ENCODE data around the gene GAL.
"Not testable (repeated sequence)": the region's sequence is repeated elsewhere in the genome, so short reads cannot be mapped to it uniquely, and the experiment has no call there.

GAL gene, protein sequence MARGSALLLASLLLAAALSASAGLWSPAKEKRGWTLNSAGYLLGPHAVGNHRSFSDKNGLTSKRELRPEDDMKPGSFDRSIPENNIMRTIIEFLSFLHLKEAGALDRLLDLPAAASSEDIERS
- total RNA-seq: 0 to 0.31 reads per million in 2 donors

DNA sequence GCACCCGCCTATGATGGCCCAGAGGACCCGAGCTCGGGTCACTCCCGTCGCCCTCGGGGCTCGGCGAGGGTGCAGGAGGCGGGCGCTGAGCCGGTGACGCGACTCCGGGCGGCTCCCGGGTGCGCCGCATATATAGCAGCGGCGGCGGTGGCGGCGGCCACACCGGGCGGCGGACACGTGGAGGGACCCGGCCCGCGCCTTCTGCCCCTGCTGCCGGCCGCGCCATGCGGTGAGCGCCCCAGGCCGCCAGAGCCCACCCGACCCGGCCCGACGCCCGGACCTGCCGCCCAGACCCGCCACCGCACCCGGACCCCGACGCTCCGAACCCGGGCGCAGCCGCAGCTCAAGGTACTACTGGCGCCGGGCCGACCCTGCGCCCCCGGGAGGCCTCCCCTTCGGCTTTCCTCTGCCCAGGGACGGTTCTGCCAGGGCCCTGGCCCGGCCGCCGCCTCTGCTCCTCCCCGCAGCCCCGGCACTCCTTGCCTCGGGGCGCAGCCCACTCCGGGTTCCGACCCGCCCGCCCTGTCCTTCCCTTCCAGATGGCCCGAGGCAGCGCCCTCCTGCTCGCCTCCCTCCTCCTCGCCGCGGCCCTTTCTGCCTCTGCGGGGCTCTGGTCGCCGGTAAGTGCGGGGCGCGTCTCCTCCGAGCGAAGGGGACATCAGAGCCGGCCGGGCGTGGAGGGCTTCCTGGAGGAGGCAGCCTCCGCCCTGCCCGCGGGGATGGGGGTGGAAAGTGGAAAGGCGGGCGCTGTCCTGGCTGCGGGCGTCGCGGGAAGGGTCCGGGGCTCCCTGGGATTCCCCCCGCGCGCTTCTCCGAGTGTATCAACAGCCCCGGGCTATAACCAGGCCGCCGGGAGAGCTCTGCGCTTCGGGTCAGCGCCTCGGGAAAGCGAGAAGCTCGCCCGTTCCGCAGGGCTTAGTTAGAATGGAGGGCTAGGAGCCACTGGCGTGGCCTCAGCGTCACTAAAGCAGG, at the start of gene GAL:
Gene GAL (plus strand): TSS at position 160 of the 972 bp plus-strand sequence. CDS start 380 bp downstream, at position 540.
- peak in 1 of 5 experiments; percentile 13 for DNase-seq

DNA sequence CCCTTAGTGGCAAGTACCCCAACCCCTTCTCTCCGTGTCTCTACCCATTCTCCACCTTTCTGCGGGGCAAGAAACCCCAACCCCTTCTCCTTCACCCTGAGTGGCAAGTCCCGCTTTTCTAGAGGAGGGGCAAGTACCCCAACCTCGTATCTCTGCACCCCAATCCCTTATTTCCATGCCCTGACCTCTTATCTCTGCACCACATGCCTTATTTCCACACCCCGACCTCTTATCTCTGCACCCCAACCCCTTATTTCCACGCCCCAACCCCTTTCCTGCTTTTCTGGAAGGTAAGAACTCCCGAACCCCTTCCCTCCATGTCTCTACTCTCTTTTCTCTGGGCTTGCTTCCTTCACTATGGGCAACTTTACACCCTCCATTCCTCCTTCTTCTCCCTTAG, 49.7 kb upstream of the GAL start:
- not testable (repeated sequence) for DNase-seq

DNA sequence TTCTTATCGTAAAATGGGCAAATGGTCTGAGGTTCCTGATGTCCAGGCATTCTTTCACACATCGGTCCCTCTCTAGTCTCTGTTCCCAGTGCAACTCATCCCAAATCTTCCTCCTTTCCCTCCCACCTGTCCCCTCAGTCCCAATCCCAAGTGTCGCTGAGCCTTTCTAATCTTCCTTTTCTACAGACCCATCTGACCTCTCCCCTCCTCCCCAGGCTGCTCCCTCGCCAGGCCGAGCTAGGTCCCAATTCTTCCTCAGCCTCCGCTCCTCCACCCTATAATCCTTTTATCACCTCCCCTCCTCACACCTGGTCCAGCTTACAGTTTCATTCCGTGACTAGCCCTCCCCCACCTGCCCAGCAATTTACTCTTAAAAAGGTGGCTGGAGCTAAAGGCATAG, 49.2 kb upstream of the GAL start:
- not testable (repeated sequence) for DNase-seq

DNA sequence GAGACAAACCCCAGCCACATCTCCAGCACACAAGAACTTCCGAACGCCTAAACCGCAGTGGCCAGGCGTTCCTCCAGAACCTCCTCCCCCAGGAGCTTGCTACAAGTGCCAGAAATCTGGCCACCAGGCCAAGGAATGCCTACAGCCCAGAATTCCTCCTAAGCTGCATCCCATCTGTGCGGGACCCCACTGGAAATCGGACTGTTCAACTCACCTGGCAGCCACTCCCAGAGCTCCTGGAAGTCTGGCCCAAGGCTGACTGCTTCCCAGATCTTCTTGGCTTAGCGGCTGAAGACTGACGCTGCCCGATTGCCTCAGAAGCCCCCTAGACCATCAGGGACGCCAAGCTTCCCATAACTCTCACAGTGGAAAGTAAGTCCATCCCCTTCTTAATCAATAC, 48.5 kb upstream of the GAL start:
- DNase-seq: not testable (repeated sequence)

DNA sequence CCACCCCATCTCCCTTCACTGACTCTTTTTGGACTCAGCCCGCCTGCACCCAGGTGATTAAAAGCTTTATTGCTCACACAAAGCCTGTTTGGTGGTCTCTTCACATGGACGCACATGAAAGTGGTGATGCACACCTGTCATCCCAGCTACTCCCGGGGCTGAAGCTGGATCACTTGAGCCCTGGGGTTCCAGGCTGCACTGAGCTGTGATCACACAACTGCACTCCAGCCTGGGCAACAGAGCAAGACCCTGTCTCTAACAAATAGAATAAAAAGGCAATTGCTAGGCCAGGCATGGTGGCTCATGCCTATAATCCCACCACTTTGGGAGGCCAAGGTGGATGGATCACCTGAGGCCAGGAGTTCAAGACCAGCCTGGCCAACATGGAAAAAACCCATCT, 45.0 kb upstream of the GAL start:
- not testable (repeated sequence) for DNase-seq

DNA sequence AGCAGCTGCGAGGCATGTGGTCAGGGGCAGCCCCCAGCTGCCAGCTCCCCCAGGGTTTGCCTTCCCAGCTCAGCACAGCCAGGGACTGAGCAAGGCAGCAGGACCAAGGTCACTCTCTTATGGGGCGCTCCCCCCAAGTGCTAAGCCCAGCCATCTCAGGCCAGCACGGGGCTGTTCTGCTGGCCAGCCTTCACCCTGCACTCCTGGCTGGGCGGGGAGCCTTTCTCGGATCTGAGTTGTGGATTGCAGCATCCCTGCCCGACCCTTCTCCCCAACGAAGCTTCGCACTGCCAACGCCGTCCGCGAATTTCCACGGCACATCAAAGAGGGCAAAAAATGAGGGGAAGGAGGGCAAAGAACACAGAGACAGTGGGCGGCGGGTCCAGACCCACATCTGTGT, 42.5 kb upstream of the GAL start:
- no peak for DNase-seq

DNA sequence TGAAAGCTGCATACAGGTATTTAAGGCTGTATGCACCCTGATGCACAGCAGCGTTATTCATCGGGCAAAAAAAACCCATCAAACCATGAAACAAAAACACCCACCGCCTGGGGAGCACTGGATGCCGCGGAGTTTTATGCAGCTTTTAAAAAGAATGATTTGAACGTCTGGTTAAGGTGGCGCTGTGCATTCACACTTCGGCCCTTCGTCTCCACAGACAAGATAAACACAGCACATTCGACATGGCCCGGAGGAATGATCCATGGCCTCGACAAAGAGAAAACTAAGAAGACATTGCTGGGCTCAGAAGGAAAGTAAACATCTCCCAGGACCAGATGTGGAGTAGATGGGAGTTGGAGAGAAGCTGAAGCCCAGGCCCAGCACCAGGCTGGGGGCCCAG, 40.8 kb upstream of the GAL start:
- DNase-seq: no peak

DNA sequence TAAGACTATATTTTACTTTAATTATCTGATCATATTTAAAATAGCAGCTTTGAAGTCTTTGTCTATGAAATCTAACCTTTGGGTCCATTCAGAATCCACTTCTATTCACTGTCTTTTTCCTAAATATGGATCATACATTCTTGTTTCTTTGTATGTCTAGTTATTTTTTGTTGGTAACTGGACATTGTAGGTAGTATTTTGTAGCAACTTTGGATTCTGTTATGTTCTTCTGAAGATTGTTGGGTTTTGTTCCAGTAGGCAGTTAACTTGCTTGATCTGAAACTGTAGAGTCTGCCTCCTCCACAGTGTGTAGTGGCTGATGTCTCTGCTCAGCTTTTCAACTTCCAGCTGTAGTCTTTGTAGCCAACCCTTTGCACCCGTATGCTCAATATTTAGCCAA, 37.5 kb upstream of the GAL start:
- DNase-seq: no peak

DNA sequence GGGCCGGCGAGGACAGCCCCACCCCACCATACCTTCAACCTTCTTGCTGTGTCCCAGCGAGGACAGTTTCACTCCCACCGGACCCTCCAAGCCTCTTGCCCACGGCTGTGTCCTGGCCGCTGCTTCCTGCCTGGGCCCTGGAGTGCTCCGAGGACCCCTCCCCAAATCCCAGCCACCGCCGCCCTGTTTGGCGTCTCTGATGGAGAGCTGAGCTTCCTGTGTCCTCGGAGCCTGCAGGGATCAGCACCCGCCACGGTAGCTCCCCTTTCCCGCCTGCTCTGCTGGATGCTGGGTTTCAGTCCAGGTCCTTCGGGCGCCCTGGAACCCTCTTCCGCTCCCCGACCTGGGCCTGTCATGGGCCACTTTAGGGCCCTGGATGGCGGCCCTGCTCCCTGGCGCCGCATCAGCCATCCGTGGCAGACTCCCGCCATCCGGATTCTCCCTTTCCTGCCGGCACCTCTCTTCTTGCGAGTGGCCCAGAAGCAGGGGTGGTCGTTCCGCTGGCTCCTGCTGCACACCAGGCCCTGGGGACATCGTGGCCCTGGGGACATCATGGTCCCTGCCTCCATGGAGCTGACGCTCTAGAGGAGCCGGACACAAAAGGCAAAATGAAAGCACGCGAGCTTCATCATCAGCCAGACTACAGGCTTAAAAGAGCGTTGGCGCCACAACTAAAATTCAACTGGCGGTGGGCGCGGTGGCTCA, 34.3 kb upstream of the GAL start:
- DNase-seq: no peak

DNA sequence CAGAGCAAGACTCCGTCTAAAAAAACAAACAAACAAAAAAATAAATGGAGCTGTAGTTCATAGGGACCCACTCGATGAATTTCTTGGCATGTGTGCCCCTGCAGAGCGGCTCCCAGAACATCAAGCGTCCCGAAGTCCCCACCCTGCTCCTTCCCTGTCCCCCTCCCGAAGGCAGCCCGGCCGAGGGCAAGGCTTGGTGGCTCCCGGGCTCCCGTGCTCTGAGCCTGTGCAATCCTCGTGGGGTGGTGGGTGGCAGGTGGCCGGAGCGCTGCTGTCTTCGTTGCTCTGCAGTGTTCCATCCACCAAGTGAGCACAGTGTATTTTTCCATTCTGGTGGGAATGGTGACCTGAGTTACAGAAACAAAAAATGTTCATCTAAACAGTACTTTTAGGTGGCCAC, 33.5 kb upstream of the GAL start:
- no peak for DNase-seq

DNA sequence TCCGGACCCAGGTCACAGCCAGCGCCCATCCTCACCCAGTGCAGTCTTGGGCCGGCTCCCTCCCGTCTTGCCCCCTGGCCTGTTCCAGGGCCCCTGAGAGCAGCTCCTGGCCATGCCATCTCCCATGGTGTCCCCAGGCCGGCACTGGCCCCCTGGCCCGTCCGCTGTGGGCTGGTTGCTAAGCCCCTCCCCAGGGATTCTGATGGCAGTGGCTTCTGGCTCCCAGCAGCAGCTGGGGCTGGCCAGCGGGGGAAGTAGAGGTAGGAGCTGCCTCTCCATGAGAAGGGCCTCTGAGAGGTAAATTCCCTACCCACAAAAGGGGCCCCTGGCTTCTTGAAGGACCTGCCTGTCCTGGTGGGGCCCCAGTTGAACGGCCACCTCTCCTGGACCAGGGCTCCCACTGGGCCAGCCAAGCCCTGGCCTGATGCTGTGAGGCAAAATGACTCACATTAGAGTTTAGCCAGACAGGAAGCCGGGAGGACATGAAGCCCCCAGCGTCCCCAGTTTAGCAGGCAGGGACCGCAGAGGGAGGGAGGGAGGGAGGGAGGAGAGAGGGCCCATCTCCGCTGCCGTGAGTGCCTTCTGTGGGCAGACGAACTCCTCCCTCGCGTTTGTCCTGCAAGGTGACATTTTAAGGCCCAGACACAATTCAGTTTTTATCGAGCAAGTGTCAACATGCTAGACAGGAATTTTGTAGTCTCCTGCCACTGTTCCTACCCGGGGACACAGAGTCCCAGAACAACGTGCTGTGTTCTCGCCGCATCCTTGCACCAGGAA, 32.9 kb upstream of the GAL start:
- no peak for DNase-seq

DNA sequence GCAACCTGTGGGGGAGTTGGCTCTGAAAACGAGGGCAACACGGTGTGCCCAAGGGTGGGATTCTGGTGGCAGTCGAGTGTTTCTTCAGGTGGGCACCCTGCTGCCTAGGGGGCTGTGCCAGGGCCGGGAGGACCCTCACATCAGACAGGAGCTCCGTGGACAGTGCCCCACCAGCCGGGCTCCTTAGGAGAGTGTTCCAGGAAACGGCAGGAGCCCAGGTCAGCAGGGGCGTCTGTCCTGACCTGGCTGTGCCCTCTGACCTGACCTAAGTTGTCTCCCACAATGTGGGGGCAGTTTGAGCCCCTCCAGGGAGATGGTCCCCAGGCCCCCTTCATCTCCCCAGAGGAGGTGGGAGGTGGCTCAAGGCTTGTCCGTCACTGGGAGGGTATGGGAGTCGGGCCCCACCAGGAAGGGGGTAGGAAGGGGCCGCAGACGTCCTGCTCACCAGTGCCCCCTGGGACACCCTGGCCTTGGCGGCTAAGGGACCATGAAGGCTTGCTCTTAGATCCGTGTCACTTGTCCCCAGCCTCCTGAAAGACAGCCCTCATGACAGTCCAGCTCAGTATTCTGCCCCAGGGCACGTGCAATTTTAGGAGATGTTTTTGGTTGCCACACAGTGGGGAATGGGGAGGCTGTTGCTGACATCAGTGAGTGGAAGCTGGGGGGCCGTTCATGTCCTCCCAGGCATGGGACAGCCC, 32.2 kb upstream of the GAL start:
- DNase-seq: no peak

DNA sequence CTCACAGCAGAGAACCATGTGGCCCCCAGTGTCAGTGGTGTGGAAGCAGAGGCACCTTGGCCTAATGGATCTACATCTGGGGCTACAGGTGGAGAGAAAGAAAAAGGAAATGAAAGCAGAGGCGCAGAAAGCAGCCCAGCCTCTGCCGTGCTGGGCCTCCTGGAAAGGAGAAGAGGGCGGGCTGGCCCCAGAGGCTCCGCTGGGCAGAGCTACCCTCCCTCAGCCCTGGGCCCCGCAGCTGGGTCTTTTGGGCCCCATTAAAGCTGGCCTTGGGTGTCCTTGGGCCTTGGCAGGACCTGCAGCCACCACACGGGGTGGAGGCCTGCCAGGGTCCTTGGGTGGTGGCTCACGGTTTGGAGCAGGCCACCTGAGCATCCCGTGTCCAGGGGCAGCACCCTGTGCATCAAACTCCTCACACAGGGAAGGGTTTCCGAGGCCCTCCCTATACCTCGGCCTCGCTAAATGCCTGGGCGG, 31.6 kb upstream of the GAL start:
- DNase-seq: no peak

DNA sequence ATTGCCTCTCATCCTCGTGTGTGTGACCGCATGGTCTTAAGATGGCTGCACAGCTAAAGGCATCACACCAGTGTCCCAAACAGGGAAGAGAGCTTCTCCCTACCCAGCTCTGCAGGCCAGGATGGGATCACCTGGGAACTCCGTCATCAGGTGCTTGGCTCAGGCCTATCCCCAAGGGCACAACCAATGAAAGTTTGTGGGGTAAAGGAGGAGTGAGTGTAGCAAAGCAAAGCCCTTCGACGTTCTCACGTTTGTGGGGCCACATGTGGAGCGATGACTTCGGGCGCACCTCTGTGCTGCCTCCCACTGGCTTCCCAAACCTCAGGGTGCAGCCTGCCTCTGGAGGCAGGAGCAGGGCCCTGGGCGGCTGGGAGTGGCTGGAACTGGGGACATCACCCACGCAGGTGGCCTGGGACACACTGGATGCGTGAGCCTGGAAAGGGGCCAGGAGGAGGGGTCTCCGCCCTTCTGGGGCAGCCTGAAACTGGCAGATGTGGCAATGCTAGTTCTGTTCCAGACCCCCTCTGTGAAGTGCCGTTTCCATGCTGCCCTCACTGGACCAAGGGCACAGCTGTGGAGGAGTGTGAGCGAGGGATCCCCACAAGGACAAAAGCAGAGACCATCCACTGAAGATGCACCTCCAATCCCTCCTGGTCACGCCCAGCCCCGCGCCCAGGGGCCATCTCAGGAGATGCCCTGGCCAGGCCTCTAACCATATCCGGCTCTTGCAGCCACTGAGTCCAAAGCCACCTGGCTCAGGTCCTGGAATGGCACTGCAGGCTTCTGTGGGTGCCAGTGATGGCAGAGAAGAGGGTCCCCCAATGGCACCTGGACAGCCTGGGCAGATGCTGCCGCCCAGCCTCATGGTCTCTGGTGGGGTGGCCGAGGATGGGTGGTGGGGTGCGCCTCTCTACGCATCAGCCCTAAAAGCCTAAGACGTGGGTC, 30.6 kb upstream of the GAL start:
- no peak for DNase-seq

DNA sequence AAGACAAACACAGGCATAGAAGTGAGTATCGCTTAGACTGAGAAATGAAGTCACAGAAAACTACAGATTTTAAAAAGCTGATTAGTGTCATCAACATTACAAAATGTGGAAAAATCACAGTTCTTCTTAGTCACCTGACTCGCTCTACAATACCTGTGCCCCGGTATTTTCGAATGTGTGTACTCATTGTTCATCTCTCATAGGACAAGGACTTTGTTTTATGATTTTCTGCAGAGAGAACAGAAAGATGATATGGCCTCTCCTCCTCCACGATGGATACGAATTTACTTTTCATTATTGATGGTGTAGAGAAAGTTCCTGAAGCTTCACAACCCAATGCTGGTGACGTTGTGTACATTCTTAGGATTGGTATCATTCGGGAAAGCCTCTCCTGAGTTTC, 29.4 kb upstream of the GAL start:
- DNase-seq: no peak

DNA sequence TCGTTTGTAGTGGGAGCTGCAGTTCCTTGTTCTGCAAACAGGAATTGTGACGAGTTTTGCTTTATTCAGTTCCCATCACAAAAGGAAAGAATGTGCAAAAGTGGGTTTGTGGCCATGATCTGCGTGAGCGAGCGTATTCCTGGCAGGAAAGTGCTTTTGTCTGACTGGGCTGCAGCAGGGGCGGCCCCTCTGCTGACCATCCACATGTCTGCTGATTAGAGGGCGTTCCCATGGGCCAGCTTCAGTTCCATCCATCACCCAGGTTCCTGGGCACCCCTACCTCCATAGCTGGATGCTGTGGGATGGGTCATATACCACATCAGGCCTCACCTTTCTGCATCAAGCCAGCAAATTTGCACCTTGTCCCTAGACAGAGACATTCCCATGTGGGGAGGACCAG, 28.9 kb upstream of the GAL start:
- DNase-seq: no peak

DNA sequence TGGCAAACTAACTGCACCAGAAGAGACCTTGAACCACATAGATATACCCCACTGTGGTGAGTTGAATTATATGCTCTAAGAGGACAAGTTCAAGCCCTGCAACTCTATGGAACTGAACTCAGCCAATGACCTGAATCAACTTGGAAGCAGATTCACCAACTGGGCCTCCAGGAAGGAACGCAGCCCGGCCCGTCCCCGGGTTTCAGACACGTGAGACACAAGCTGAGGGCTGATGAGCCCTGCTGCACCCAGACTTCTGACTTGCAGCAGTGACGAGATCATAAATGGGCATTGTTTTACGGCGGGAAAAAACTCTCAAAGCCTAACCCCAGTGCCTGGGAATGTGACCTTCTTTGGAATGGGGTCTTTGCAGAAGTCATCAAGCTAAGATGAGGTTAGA, 28.5 kb upstream of the GAL start:
- no peak for DNase-seq

DNA sequence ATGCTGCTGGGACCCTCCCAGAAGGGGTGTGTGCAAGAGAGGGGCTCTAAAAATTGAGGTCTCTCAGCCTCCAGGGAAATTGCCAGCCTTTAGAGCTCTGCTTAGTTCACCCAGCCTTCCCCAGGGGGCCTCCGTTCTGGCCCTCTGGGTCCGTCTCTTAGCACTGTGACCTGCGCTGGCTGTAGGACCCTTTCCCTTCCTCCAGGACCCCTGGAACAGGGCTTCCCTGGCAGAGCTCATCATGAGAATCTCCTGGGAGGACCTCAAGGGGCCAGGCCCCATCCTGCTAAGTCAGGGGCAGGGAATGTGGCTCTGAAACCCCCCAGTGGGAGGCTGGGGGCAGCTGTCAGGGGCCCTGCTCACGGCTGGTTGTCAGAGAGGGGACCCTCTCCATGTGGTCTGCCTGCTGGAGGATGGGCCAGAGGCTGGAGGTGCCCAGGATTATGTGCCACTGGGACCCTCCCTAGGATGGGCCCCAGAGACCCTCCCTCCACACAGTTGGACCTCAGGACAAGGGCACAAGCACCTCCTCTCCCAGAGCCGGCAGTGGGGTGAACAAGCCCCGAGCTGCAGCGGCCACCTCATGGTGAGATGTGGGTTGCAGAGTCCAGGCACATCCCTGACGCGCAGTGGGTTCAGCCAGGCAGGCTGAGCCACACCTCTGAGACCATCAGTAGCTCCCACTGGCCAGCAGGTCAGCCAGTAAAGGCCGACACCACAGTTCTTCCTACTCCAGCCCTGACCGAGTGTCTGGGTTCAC, 27.1 kb upstream of the GAL start:
- no peak for DNase-seq

DNA sequence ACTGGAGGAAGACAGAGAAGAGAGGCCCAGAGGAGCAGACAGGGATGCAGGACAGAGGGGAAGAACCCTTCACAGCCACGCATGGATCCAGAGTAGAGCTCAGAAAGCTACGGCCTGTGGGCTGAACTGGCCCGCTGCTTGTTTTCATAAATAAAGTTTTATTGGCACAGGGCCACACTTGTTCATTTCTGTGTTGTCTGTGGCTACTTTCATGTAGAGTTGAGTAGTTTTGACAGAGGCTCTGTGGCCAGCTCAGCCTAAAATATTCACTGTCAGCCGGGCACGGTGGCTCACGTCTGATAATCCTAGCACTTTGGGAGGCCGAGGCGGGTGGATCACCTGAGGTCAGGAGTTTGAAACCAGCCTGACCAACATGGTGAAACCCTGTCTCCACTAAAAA, 26.2 kb upstream of the GAL start:
- no peak for DNase-seq

DNA sequence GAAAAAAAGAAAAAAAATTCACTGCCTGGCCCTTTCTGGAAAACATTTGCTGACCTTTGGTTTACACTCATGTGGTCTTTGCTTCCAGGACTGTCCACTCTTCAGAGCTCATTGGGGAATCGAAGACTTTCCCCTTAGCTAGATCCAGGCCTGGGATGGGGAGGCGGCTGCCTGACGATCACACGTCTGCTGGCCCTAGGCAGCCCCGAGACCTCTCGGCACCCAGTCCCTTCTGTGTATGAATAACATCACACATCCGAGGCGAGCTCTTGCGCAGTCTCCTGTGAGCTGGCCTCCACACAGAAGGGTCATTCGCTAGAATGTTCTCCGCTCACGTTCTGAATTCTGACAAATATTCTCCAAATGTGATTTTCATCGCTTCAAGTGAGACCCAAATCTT, 25.7 kb upstream of the GAL start:
- no peak for DNase-seq

Measured in T-helper 2 cell (primary cell).